GM18505 (cell line): ENCODE measurements around the gene TIAL1.

Experiments
- ATAC-seq: cut with Tn5 transposase; IDR thresholded peaks from one replicate; pipeline ENCODE4 v1.9.1; 2021; ENCODE audit not compliant: unreplicated experiment
- POLR2A ChIP-seq: IDR thresholded peaks from 4 replicates; pipeline ENCODE4 v1.6.1; 2011; ENCODE audit warnings: borderline replicate concordance; ENCODE audit not compliant: insufficient read depth, insufficient read length; ENCODE audit errors: extremely low read depth

Gene TIAL1

DNA sequence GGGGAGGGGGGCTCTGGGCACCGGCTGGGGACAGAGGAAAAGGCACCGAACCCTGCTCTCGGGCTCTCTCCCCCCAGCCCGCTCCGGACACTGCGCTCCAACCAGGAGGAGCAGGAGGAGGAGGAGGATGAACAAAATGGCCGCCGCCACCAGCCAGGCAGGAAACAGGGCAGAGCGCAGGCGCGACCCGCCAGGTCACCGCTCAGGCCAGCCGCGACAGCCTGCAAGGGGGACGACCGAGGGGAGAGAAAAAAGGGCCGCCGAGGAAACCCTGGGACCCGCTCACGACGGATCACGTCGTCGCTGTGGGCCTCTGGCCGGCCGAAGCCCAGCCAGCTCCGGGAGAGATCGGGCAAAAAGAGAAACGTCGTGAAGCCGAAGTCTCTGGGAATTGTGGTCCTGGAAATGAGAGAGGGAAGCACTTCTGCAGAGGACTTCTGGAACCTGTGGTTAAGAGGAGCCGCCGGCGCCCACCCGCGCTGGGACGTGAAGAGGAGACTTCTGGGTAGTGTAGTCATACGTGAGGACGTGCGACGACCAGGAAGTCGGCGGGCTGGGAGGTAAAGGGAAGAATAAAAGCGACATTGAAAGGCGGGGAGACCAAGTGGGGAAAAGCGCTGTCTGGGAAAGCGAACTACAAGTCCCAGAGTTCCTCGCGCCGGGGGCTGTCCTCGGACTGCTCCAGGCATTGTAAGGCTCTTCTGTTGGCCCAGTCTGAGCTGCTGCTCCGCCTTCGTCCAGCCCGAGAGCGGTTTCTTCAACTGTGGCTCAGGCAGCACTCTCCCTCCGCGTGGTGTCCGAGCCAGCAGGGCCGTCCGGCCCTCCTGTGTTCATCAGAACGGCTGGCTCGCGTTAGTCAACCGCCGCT, at the start of gene TIAL1:
TIAL1 (minus strand) TSS at position 428 of the 868 bp plus-strand sequence. CDS start 499 bp downstream, outside the sequence.
- ATAC-seq, result peak; percentile 76
- TF ChIP-seq POLR2A, result peak; percentile 83

DNA sequence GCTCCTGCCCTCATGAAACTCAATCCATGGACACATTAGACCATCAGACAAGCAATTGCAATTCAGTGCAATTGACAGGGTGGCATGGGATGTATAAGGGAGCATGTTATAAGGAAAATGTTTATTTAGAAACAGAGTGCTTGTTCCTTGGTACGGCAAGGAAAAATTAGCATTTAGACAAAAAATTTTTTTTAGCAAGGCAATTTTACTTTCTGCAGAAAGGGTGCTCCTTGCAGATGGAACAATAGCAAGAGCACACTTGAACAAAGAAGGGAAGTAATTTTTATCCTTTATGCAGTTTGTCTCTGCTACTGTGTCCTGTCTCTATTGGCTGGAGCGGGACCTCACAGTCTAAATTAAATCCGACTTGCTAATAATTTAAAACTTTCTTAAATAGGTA, 48.2 kb upstream of the TIAL1 start:
- no peak for TF ChIP-seq POLR2A
- ATAC-seq, result no peak

DNA sequence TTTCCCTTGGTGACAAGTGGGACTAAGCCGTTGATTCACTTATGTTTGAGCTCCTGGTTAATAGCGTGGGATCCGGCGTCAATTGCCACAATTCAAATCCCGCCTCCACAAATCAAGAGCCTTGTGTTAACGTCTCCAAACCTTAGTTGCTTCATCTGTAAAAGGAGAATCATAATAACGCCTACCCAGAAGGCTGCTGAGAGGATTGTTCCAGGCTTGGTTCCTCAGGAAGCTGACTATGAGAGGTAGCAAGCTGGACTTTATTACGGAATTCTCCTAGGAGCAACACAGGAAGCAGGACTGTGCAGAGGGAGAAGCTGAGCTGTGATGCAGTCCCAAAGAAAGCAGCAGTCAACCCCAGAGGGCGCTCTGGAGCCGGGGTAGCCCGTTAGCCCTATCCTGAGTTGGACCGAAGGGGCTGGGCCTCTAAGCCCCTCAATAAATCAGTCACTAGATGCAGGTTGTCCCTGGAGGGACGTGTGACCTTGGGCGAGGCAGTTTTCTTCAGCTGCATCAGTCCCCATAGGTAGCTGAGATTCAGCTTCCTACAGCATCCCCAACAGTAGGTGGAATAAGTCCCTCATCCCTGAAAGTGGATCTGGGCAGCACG, 47.5 kb upstream of the TIAL1 start:
- no peak for TF ChIP-seq POLR2A

DNA sequence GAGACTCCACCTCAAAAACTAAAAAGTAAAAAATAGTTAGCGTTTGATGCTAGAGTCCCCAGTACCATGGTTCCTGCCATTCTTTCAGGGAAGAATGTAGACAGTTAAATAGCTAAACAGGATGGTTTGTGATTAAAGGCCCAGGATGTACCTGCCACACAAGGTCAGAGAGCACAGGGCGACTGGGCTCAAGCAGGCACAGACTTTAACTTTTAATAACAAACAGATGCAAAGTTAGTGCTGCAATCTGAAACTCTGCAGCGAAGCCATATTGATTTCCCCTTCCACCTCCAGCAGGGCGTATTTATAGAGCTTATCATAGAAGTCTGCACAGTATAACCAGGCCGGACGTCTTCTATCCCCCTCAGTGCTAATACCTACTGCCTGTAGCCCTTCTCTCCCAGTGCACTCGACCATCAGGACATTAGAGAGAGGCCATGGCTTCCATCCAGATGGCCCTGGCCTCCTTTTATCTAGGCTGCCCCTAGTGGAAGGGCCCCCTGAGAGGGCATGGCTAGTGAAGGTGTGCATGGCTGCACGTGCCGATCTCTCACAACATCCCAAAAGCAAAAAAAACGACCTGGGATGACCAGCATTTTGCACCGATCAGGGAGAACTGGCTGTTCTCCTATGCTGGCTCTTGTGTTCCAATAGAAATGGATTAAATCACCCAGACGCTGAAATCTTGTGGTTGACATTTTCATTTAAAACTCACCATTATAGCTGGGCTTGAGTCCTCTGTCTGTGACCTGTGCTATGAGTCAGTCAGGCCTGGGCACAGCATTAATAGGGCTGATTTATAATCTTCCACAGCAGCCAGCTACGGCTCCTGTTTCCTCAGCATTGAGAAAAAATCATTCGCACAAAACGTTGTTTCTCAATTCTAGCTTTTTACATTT, 46.8 kb upstream of the TIAL1 start:
- TF ChIP-seq POLR2A, result no peak
- no peak for ATAC-seq

More for the DNA sequence above, 47.5 kb upstream of the TIAL1 start:
- no peak for ATAC-seq

DNA sequence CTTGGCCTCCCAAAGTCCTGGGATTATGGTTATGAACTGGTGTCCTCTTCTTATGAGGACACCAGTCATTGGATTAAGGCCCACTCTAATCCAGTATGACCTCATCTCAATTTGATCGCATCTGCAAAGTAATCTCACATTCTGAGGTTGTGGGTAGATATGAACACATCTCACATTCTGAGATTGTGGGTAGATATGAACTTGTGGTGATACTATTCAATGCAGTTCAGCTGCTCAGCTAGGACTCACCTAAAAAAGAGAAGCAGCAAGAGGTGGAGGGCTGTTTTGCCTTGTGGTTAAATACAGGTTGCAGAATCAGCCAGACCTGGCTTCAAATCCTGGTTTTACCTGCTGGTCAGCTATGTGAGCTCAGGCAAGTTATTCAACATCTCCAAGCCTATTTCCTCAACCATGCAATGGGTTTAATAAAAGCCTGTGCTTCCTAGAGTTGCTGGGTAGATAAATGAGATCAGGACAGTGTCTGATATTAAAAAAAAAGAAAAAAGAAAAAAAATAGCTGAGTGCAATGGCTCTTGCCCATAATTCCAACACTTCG, 45.9 kb upstream of the TIAL1 start:
- no peak for ATAC-seq
- no peak for TF ChIP-seq POLR2A

DNA sequence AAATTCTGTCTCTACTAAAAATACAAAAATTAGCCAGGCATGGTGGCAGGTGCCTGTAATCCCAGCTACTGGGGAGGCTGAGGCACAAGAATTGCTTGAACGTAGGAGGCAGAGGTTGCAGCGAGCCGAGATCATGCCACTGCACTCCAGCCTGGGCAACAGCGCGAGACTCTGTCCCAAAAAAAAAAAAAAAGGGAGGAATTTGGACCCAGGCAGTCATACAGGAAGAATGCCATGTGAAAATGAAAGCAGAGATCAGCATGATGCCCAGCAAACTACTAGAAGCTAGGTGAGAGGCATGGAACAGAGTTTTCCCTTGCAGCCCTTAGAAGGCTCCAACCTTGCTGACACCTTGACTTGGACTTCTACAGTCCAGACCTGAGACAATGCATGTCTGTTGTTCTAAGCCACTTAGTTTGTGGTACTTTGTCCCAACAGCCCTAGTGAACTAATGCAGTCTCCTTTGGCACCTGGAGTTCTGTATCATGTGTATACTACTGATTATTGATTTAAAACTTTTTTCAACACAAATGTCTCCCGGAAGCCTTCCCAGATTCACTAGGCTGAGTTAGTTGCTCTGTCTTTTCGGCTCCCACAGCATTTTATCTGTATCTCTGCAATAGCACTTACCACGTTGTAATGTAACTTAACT, 44.2 kb upstream of the TIAL1 start:
- TF ChIP-seq POLR2A, result no peak
- no peak for ATAC-seq

- TF ChIP-seq POLR2A, result no peak
- no peak for ATAC-seq
Observed at GRCh38 chr10:119640384-119640783, 43.6 kb upstream of the TIAL1 start.

DNA sequence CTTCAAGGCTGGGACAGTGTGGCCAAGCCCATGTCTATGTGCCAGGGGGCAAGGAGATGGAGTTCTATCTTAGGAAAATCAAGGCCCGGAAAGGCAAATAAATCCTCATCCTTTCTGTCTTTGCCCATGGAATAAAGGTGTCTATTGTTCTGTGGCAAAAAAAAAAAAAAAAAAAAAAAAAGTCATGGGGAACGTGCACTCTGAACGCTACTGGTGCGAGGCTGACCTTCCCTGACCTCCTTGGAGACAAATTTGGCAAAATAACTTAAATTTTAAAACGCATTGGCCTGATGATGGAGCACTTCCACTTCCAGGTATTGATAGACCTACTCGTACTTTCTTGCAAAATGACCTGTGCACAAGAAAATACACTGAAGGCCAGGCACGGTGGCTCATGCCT, 42.2 kb upstream of the TIAL1 start:
- ATAC-seq, result no peak
- no peak for TF ChIP-seq POLR2A

DNA sequence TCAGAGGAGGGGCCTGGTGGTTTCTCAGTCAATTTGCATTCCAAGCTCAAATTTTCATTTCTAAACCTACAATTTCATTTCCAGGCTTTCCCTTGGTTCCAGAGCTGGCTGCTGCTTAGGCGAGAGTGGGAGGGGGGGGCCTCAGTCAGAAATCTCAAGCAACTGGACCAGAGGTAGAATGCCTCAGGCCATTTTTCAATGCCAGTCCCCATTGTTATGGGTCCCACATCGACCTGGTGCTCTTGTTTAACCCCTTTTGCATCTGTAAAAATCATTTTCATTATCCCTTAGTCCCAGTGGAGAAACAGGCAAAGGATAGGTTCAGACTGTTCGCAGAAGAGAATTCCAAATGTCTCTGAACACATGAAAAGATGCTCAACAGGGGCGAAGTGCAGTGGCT, 40.9 kb upstream of the TIAL1 start:
- ATAC-seq, result no peak
- no peak for TF ChIP-seq POLR2A

DNA sequence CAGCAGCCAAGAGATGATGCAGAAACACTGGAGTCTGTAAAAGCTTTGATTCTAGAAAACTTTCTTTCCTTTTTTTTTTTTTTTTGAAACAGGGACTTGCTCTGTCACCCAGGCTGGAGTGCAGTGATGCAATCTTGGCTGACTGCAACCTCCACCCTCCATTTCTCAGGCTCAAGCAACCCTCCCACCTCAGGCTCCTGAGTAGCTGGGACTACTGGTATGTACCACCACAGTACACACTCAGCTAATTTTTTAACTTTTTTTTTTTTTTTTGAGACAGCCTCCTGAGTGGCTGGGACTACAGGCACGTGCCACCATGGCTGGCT, 37.4 kb upstream of the TIAL1 start:
- no peak for TF ChIP-seq POLR2A
- no peak for ATAC-seq

DNA sequence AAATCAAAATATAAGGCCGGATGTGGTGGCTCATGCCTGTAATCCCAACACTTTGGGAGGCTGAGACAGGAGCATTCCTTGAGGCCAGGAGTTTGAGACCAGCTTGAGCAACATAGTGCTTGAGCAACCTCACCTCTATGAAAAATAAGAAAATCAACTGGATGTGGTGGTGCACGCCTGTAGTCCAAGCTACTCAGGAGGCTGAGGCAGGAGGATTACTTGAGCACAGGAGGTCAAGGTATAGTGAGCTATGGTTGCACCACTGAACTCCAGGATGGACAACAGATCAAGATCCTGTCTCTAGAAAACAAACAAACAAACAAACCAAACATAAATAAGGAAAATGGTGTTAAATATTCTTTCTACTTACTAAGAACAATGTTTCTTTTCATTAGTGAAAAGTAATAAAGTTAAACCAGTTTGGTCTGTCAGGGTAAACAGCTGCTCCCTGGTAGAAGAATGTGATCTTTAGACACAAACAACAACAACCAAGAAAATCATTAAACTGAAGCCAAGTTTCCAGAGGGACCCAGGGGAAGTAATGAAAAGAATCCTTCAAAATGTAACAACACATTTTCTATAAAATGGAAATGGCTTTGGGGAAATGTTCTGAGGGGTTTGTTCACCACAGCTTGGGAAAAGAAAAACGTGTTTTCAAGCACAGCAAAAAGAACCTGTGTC, 36.9 kb upstream of the TIAL1 start:
- TF ChIP-seq POLR2A, result no peak
- no peak for ATAC-seq

DNA sequence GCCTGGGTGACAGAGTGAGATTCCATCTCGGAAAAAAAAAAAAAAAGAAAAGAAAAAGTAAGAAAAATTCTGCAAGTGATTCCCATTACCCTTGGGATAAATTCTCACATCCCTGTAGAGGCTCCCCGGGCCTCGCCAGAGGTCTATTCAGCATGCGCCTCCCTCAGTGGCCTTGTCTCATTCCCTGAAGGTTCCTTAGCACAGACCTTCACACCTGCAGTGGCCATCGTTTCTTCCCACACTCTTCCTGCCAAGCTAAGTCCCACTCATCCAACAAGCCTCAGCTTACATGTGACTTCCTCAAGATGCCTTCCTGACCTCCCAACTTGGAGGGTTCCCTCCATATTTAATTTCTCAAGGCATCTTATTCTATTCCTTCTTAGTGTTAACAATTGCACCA, 33.5 kb upstream of the TIAL1 start:
- no peak for ATAC-seq
- TF ChIP-seq POLR2A, result no peak

DNA sequence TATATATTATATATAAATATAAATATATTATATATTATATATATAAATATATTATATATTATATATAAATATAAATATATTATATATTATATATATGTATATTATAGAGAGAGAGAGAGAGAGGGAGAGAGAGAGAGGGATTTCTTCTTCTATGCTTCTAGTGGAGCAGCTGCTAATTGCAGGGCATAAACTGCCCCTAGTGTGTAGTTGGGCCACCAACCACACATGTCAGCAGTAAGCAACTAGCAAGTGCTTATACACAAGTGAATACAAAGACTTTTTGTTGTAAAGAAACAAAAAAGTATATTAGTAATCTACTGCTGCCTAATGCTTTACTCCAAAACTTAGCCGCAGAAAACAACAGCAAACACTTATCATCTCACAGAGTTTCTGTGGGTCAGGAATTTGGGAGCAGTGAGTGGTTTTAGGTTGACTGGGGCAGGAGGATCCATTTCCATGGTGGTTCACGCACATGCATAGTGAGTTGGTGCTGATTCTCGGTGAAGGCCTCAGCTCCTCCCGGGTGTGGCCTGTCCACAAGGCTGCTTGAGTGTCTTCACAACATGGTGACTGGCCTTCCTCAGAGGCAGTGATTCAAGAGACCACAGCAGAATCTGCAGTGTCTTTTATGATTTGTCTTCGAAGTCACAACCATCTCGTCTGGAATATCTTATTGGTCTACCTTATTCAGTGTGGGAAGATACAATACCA, 29.0 kb upstream of the TIAL1 start:
- TF ChIP-seq POLR2A, result no peak
- no peak for ATAC-seq

DNA sequence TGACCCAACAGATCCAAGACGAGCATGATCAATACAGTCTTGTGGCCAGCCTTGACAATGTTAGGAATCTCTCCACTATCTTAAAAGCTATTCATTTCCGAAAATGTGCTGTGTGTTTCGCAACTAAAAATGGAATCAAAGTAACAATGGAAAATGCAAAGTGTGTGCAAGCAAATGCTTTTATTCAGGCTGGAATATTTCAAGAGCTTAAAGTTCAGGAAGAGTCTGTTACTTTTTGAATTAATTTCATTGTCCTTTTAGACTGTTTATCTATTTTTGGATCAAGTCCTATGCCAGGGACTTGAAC, 24.3 kb upstream of the TIAL1 start:
- TF ChIP-seq POLR2A, result no peak
- no peak for ATAC-seq
